ENCODE data around the gene TGM3.

Gene TGM3

GRCh38 chr20:2386516-2387179 is 90.8 kb downstream of the TGM3 start:
- Histone ChIP-seq H2BK15ac (ENCODE audit: low read depth, poor library complexity, severe bottlenecking) (no peak overlapping the region), H2AFZ (ENCODE audit: low read depth, low read length) (no peak overlapping the region), H2BK120ac (ENCODE audit: low read depth, low read length) (no peak overlapping the region), H3K4me2 (ENCODE audit: low read length, poor library complexity, severe bottlenecking) (no peak overlapping the region), H3K23ac (ENCODE audit: low read length in 2 of 2) (no peak overlapping the region), H3K4me1 (ENCODE audit: control insufficient read depth, insufficient read depth, low read depth, low read length) (no peaks in the 10 kb centered on the region), H4K91ac (ENCODE audit: low read length) (no peak overlapping the region), H3K27me3 (ENCODE audit: control insufficient read depth in 1 of 2, insufficient read depth in 1 of 2, low read length in 2 of 2) (peaks cover 0 to 21% of the 10 kb centered on the region in 2 experiments), H3K9me3 (ENCODE audit: control insufficient read depth, low read length) (peaks cover 30% of the 10 kb centered on the region), H3K14ac (ENCODE audit: low read length in 2 of 2) (no peak overlapping the region), H3K27ac (ENCODE audit: low read length, poor library complexity, severe bottlenecking) (no peak overlapping the region), H3K79me1 (replicated peaks; ENCODE audit: low read length, poor library complexity, severe bottlenecking) (no peaks in the 10 kb centered on the region), H4K8ac (ENCODE audit: low read length) (no peak overlapping the region), H3K18ac (ENCODE audit: low read depth in 1 of 2, low read length in 2 of 2) (no peak overlapping the region), H3K4ac (ENCODE audit: low read depth in 1 of 2, low read length in 2 of 2) (no peak overlapping the region), H2BK12ac (ENCODE audit: low read length in 2 of 2) (no peak overlapping the region), H3K4me3 (ENCODE audit: insufficient read depth in 1 of 2, low read depth in 1 of 2, low read length in 2 of 2) (no peak overlapping the region), H2BK5ac (ENCODE audit: low read depth, low read length, poor library complexity, severe bottlenecking) (no peak overlapping the region), H2AK5ac (ENCODE audit: low read length, severe bottlenecking) (no peak overlapping the region), H3K9ac (ENCODE audit: low read length) (no peak overlapping the region), H3K36me3 (ENCODE audit: control insufficient read depth in 1 of 2, insufficient read depth in 2 of 2, low read depth in 1 of 2, low read length in 2 of 2) (no peaks in the 10 kb centered on the region)
- DNase-seq, result peak; percentile 23
- 47% methylated on average over 4 of the region's 5 CpGs for WGBS

GRCh38 chr20:2387180-2387577 is 91.4 kb downstream of the TGM3 start:
- Histone ChIP-seq H2BK12ac (ENCODE audit: low read length in 2 of 2) (no peak overlapping the region), H2AK5ac (ENCODE audit: low read length, severe bottlenecking) (no peak overlapping the region), H2BK5ac (ENCODE audit: low read depth, low read length, poor library complexity, severe bottlenecking) (no peak overlapping the region), H3K27ac (ENCODE audit: low read length, poor library complexity, severe bottlenecking) (no peak overlapping the region), H4K91ac (ENCODE audit: low read length) (no peak overlapping the region), H3K9ac (ENCODE audit: low read length) (no peak overlapping the region), H2BK15ac (ENCODE audit: low read depth, poor library complexity, severe bottlenecking) (no peak overlapping the region), H2BK120ac (ENCODE audit: low read depth, low read length) (no peak overlapping the region), H3K9me3 (ENCODE audit: control insufficient read depth, low read length) (peaks cover 30% of the 10 kb centered on the region), H3K36me3 (ENCODE audit: control insufficient read depth in 1 of 2, insufficient read depth in 2 of 2, low read depth in 1 of 2, low read length in 2 of 2) (no peaks in the 10 kb centered on the region), H3K79me1 (replicated peaks; ENCODE audit: low read length, poor library complexity, severe bottlenecking) (no peaks in the 10 kb centered on the region), H4K8ac (ENCODE audit: low read length) (no peak overlapping the region), H3K4me3 (ENCODE audit: insufficient read depth in 1 of 2, low read depth in 1 of 2, low read length in 2 of 2) (no peak overlapping the region), H3K4me2 (ENCODE audit: low read length, poor library complexity, severe bottlenecking) (no peak overlapping the region), H3K18ac (ENCODE audit: low read depth in 1 of 2, low read length in 2 of 2) (no peak overlapping the region), H3K14ac (ENCODE audit: low read length in 2 of 2) (no peak overlapping the region), H3K4ac (ENCODE audit: low read depth in 1 of 2, low read length in 2 of 2) (no peak overlapping the region), H3K4me1 (ENCODE audit: control insufficient read depth, insufficient read depth, low read depth, low read length) (no peaks in the 10 kb centered on the region), H2AFZ (ENCODE audit: low read depth, low read length) (no peak overlapping the region), H3K23ac (ENCODE audit: low read length in 2 of 2) (no peak overlapping the region), H3K27me3 (ENCODE audit: control insufficient read depth in 1 of 2, insufficient read depth in 1 of 2, low read length in 2 of 2) (peaks cover 0 to 26% of the 10 kb centered on the region in 2 experiments)
- peak; percentile 37 for DNase-seq
- WGBS, result 29% methylated on average over 2 of the region's 2 CpGs

- H3K27me3 ChIP-seq (ENCODE audit: control insufficient read depth in 1 of 2, insufficient read depth in 1 of 2, low read length in 2 of 2), result peaks cover 0 to 27% of the 10 kb centered on the region in 2 experiments
- H2AFZ ChIP-seq (ENCODE audit: low read depth, low read length), result no peak overlapping the region
- WGBS, result 91% methylated on average over 4 of the region's 4 CpGs
- H4K8ac ChIP-seq (ENCODE audit: low read length), result no peak overlapping the region
- H2BK120ac ChIP-seq (ENCODE audit: low read depth, low read length), result no peak overlapping the region
- no peaks in the 10 kb centered on the region for H3K79me1 ChIP-seq (replicated peaks; ENCODE audit: low read length, poor library complexity, severe bottlenecking)
- H2AK5ac ChIP-seq (ENCODE audit: low read length, severe bottlenecking), result no peak overlapping the region
- no peak overlapping the region for H3K9ac ChIP-seq (ENCODE audit: low read length)
- no peaks in the 10 kb centered on the region for H3K4me1 ChIP-seq (ENCODE audit: control insufficient read depth, insufficient read depth, low read depth, low read length)
- peaks cover 30% of the 10 kb centered on the region for H3K9me3 ChIP-seq (ENCODE audit: control insufficient read depth, low read length)
- no peak overlapping the region for H2BK5ac ChIP-seq (ENCODE audit: low read depth, low read length, poor library complexity, severe bottlenecking)
- no peak for DNase-seq
- H2BK15ac ChIP-seq (ENCODE audit: low read depth, poor library complexity, severe bottlenecking), result no peak overlapping the region
- H3K27ac ChIP-seq (ENCODE audit: low read length, poor library complexity, severe bottlenecking), result no peak overlapping the region
- H4K91ac ChIP-seq (ENCODE audit: low read length), result no peak overlapping the region
- no peak overlapping the region for H2BK12ac ChIP-seq (ENCODE audit: low read length in 2 of 2)
- no peak overlapping the region for H3K4me3 ChIP-seq (ENCODE audit: insufficient read depth in 1 of 2, low read depth in 1 of 2, low read length in 2 of 2)
- no peak overlapping the region for H3K4me2 ChIP-seq (ENCODE audit: low read length, poor library complexity, severe bottlenecking)
- no peak overlapping the region for H3K18ac ChIP-seq (ENCODE audit: low read depth in 1 of 2, low read length in 2 of 2)
- no peak overlapping the region for H3K14ac ChIP-seq (ENCODE audit: low read length in 2 of 2)
- no peaks in the 10 kb centered on the region for H3K36me3 ChIP-seq (ENCODE audit: control insufficient read depth in 1 of 2, insufficient read depth in 2 of 2, low read depth in 1 of 2, low read length in 2 of 2)
- no peak overlapping the region for H3K4ac ChIP-seq (ENCODE audit: low read depth in 1 of 2, low read length in 2 of 2)
- H3K23ac ChIP-seq (ENCODE audit: low read length in 2 of 2), result no peak overlapping the region
Measured at GRCh38 chr20:2387580-2387979, 91.8 kb downstream of the TGM3 start.

All from mesenchymal stem cell (in vitro differentiated cells and primary cell).